Ovary (tissue), 3 donors: ENCODE measurements around the gene ATP1A3.

ENCODE experiments used
- CTCF ChIP-seq, 3 donors: fragments of 450-650 bp in 2 of 3; fragments of 200-600 bp in 1 of 3; IDR thresholded peaks; one replicate each; pipeline versions ENCODE4 v1.5.1 to v1.8.0; 2016 to 2022; ENCODE audit warnings: antibody characterized with exemption in 3 of 3, mild to moderate bottlenecking in 1 of 3
- POLR2A ChIP-seq: fragments of 450-650 bp; IDR thresholded peaks from one replicate; pipeline ENCODE4 v1.6.1; 2017; ENCODE audit warnings: antibody characterized with exemption, mild to moderate bottlenecking, moderate library complexity
- donor health status: DM: no; HTN: no; CAD: no.

- no peak for TF ChIP-seq CTCF (IDR thresholded peaks at IDR 0.05)
- no peak for TF ChIP-seq POLR2A
Measured at GRCh38 chr19:41984961-41985360, 9.1 kb downstream of the ATP1A3 start.
